PFSK-1 (cell line): Measurements from ENCODE around the gene TEAD4.

Experiments used
- FOXP2 ChIP-seq: optimal IDR thresholded peaks from 2 replicates; pipeline ENCODE3; 2011; ENCODE audit warnings: borderline replicate concordance, control low read depth, inconsistent platforms; ENCODE audit not compliant: insufficient read depth; ENCODE audit errors: extremely low read length, extremely low read depth
- POLR2AphosphoS5 ChIP-seq: IDR thresholded peaks from 2 replicates; pipeline ENCODE4 v1.6.1; 2012; ENCODE audit warnings: low read depth, mild to moderate bottlenecking, control low read depth, low read length, moderate library complexity
- SIN3A ChIP-seq: IDR thresholded peaks from 2 replicates; pipeline ENCODE4 v1.6.1; 2012; ENCODE audit warnings: mild to moderate bottlenecking, low read length, moderate library complexity, borderline replicate concordance; ENCODE audit not compliant: insufficient read depth
- TAF1 ChIP-seq: IDR thresholded peaks from 2 replicates; pipeline ENCODE4 v1.6.1; 2012; ENCODE audit warnings: low read length, control low read depth, borderline replicate concordance; ENCODE audit not compliant: insufficient read depth
- TF ChIP-seq, protein P1 (sequence below), 2 experiments: IDR thresholded peaks; 2 replicates each; pipeline versions ENCODE4 v1.6.1 to v1.8.0; 2011 to 2012; ENCODE audit warnings: low read depth in 2 of 2, low read length in 2 of 2, control low read depth in 1 of 2, inconsistent platforms in 1 of 2, mild to moderate bottlenecking in 1 of 2, moderate library complexity in 1 of 2; ENCODE audit not compliant: insufficient read depth in 1 of 2

- no peak for TF ChIP-seq POLR2AphosphoS5
- TF ChIP-seq, protein P1, sequence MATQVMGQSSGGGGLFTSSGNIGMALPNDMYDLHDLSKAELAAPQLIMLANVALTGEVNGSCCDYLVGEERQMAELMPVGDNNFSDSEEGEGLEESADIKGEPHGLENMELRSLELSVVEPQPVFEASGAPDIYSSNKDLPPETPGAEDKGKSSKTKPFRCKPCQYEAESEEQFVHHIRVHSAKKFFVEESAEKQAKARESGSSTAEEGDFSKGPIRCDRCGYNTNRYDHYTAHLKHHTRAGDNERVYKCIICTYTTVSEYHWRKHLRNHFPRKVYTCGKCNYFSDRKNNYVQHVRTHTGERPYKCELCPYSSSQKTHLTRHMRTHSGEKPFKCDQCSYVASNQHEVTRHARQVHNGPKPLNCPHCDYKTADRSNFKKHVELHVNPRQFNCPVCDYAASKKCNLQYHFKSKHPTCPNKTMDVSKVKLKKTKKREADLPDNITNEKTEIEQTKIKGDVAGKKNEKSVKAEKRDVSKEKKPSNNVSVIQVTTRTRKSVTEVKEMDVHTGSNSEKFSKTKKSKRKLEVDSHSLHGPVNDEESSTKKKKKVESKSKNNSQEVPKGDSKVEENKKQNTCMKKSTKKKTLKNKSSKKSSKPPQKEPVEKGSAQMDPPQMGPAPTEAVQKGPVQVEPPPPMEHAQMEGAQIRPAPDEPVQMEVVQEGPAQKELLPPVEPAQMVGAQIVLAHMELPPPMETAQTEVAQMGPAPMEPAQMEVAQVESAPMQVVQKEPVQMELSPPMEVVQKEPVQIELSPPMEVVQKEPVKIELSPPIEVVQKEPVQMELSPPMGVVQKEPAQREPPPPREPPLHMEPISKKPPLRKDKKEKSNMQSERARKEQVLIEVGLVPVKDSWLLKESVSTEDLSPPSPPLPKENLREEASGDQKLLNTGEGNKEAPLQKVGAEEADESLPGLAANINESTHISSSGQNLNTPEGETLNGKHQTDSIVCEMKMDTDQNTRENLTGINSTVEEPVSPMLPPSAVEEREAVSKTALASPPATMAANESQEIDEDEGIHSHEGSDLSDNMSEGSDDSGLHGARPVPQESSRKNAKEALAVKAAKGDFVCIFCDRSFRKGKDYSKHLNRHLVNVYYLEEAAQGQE (IDR thresholded peaks at IDR 0.05; ENCODE audit: insufficient read depth in 1 of 2, low read depth in 2 of 2, low read length in 2 of 2): no peak
- no peak for TF ChIP-seq FOXP2
- no peak for TF ChIP-seq TAF1
- no peak for TF ChIP-seq SIN3A
These were observed 84.2 kb downstream of the TEAD4 start for GRCh38 chr12:3043406-3043805.
